GM21423 (cell line): ENCODE data around the gene IFI27L1.

Experiments used
- ATAC-seq: cut with Tn5 transposase; IDR thresholded peaks from one replicate; pipeline ENCODE4 v1.9.1; 2021; ENCODE audit warnings: mild to moderate bottlenecking, moderate library complexity; ENCODE audit not compliant: unreplicated experiment

Gene IFI27L1

GRCh38 chr14:94080621-94081385 lies at the start of gene IFI27L1, which contains the start of gene DDX24:
Gene IFI27L1, plus strand, starts transcription at chr14:94081310. Its CDS starts 15,628 bp downstream, at chr14:94096938.
Gene DDX24, minus strand, starts transcription at chr14:94081202. Its CDS starts 1,460 bp downstream, at chr14:94079742.
- peak; percentile 98 for ATAC-seq

DNA sequence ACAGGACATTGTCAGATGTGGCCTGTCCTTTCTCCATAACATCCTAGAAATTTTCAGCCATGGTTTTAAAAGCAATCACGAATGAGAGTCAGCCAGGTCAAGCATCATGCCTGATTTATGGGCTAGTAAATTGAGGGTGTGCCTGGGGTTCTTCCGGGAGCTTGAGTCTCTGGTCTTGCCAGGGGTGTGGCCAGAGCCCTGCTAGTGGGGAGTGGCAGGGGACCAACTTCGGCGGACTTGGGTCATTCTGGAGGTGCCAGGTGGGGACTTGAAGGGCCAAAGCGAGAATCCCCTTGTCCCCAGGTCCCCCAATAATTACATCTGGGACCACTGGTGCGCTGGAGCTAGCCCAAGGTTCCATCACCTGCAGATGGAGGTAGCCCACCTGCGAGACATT lies 49.2 kb upstream of the IFI27L1 start:
- no peak for ATAC-seq

GRCh38 chr14:94034886-94035285 lies 46.2 kb upstream of the IFI27L1 start:
- no peak for ATAC-seq

DNA sequence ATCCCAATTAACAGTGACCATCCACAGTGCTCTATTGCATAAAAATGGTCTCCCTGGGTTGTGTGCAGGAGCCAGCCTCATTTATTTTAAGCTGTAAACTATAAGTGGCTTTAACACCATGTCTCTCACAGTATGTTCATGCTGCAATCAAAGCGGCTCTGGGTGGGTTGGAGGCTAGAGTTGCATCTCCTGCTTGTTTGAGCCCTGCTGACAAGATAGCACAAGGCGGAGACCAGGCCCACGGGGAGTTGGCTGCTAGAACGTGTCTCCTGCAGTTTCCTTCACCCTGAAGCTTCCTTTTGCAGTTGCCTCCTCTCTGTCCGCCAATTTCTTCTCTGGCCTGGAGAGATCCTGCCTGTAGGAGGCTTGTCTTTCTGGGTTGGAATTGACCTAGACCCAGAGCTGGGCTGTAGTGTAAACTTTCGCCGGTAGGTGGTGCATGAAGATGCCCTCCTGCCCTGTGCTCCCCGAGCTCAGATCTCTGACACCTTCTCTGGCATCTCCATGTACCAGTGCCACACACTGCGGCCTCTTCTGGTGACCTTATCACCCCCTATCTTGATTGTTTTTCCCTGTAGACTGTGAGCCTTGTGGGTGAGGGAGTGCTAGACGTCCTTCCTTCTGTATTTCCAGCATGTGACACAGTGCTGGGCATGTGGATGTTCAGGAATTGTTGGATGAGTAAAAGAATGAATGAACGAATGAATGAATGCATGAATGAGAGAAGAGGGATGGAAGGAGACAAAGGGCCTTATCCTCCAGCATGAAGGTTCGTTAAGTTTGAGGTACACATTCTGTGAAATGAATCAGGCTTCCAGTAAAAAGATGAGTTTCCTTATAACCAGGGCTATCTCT lies 44.6 kb upstream of the IFI27L1 start:
- peak; percentile 86 for ATAC-seq

DNA sequence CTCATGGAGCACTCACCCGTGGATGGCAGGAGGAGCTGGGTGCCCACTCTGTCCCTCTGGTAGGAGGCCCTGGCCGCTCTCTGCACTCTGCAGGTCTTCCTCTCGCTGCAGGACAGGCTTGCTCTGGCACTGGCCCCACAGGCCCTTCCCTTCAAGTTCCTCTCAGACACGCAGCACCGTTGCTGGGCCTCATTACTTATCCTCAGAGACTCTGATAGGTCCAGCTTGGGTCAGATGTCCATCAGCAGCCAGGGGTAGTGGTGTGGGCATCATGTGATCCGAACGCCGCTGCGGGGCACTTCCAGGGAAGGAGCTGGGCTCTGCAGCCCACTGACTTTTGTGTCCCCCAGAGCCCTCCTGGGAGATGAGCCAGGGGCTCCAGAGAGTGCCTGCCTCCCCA lies 43.2 kb upstream of the IFI27L1 start:
- ATAC-seq: no peak

DNA sequence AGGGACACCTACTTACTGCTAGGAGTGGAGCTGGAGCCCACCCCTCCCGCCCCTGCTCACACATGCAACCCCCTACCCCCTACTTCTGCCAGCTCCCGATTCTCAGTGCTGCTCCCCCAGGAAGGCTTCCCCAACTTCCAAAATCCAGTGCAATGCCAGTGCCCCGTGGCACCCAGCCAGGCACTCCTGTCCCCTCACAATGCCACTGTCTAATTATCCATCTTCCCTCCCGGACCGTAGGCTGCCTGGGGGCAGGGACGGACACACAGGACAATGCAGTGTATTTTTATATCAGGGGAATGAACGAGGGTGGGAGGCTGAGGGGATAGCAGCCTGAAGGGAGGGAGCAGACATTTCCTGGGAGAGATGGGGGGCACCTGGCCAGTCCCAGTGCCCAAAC lies 42.6 kb upstream of the IFI27L1 start:
- no peak for ATAC-seq

GRCh38 chr14:94038921-94039629 lies 42.0 kb upstream of the IFI27L1 start:
- no peak for ATAC-seq

- ATAC-seq: no peak
These were observed 40.9 kb upstream of the IFI27L1 start for GRCh38 chr14:94040247-94040646.

DNA sequence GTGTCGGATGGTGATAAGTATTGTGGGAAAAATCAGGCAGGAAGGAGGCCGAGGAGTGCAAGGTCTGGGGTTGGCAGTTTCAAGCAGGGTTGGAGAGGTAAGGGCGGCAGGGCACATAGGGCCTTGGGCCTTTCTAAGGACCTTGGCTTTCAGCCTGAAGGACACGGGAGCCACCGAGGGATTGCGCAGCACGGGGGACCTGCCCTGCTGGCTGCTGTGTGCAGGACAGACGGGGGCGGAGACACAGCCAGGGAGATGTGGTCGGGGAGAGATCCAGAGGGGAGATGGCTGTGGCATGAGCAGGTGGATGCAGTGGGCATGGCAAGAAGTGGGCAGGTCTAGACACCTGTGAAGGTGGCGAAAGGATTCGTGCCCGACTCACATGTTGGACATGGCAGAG lies 40.3 kb upstream of the IFI27L1 start:
- ATAC-seq: no peak

GRCh38 chr14:94041551-94042346 lies 39.4 kb upstream of the IFI27L1 start:
- ATAC-seq: no peak

GRCh38 chr14:94042433-94043091 lies 38.5 kb upstream of the IFI27L1 start:
- no peak for ATAC-seq

DNA sequence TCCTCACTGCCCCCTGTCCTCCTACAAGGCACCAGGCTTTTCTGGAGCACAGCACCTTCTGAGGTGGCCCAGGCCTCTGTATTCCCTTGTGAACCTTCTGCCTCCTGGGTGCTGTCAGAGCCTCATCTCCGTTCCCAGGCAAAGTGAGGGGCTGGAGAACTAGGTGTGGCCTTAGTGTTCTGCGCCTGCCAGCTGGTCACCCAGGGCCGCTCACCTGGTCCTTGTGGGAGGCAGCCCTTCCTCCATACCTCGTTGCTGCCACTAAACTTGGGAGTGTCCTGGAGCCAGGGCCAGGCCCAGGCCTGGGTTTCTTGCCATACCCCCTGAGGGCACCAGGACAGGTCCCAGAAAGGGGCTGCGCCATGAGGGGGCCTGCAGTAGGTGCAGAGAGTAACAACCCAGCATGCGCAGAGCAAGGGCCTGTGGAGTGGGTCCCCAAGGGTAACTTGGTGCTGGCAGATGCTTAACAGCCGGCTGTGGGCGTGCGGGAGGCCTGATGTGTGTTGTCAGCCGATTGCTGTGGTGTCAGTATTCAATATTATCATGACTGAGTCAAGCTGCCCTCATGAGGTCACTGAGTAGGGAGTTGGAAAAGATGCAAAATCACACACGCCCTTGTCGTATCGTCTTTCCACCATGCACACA lies 37.9 kb upstream of the IFI27L1 start:
- no peak for ATAC-seq

DNA sequence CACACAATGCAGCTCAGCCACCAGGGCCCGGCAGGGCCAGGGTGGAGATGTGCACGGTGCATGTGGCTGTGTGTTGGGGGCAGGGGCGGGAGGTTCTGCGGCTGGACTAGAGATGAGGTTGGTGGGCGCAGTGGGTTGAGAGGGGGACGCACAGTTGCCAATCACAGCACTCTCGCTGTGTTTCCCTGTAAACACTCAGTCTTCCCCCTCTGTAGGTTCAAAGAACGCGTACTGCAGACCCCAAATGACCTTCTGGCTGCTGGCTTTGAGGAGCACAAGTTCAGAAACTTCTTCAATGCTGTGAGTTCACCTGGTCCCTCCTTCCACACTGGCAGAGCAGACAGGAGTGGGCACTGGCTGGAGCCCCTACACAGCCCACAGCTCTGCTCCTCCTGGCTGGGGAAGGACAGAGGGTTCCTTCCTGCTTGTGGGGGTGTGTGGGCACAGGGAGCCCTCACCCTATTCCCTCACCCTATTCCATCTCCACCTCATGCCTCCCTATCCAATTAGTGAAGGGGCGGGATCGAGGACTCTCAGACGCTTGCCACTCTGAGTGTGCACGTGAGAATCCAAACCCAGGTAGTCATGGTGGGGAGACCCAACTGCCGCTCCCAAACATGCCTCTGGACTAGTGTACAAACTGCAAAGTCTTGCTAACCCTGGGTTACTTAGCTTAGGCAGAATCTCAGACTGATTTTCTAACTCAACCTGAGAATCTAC lies 37.2 kb upstream of the IFI27L1 start:
- no peak for ATAC-seq

GRCh38 chr14:94044476-94045091 lies 36.5 kb upstream of the IFI27L1 start:
- ATAC-seq: no peak

DNA sequence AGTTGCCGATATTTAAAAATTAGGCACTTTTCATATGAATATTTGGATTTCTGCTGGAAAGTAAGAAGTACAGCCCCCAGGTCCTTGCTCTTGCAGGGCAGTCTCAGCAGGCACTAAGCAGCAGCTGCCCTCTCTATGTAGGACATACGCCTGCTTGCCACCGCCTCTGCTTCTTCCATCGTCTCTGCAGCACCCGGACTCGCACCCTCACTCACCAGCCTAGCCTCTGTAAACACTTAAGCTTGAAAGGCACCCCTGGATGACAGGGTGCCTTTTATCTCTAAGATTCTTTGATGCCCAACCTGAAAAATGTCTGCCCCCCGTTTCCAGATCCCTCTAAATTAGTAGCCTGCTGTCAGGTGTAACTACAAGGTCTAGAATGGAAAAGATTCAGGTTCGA lies 36.0 kb upstream of the IFI27L1 start:
- ATAC-seq: no peak

DNA sequence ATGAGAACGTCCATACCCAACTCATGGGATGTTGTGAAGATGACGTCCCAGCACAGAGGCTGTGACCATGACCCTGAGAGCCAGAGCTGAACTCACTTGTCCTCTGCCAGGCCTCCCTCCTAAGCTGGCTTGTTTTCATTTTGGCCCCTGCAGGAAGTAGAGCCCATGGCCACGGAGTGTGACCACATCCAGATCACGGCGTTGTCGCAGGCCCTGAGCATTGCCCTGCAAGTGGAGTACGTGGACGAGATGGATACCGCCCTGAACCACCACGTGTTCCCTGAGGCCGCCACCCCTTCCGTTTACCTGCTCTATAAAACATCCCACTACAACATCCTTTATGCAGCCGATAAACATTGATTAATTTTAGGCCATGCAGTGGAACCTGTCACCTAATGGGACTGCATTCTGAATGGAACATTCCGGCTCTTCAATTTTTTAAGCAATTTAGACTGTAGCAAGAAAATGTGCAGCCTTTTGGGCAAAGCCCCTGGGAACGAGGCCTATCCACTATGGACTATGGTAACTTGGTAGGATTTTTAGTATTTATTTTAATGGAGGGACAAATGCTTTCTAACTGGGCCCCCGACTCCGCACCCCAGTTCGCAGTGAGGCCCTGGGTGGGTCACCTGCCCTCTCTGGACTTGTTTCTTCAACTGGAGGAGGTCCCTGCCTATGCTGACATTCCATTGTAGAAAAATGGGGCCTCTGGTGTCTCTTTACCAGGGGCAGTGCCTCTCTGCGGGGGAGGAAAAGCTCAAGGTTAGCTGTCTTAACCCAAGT lies 35.4 kb upstream of the IFI27L1 start:
- ATAC-seq: no peak

GRCh38 chr14:94046696-94047250 lies 34.3 kb upstream of the IFI27L1 start:
- ATAC-seq: no peak
